H9 (cell line): ENCODE data around the gene FILIP1. TPM values are rescaled to one million over a fixed set of nuclear protein-coding genes. Genes with fewer than 3 reads are reported as not detected.

Experiments
- DNase-seq: peaks from one replicate; pipeline ENCODE4 v3.0.0-alpha.2; 2017
- H2AFZ ChIP-seq: one replicate; pipeline ENCODE4 v1.6.1; 2013; ENCODE audit warnings: mild to moderate bottlenecking, low read length, control low read depth, moderate library complexity
- H2AK5ac ChIP-seq: 2 replicates; pipeline ENCODE4 v1.6.1; 2013; ENCODE audit warnings: low read length, control low read depth, mixed read lengths; ENCODE audit not compliant: insufficient read length
- H2BK120ac ChIP-seq: one replicate; pipeline ENCODE4 v1.6.1; 2013; ENCODE audit warnings: low read depth, mild to moderate bottlenecking, low read length, control low read depth, inconsistent platforms; ENCODE audit not compliant: poor library complexity, severe bottlenecking
- H2BK12ac ChIP-seq: 2 replicates; pipeline ENCODE4 v1.6.1; 2013; ENCODE audit warnings: low read length, control low read depth, mixed read lengths, low read depth; ENCODE audit not compliant: insufficient read length
- H2BK15ac ChIP-seq: 2 replicates; pipeline ENCODE4 v1.6.1; 2013; ENCODE audit warnings: low read depth, low read length, control low read depth
- H2BK20ac ChIP-seq: one replicate; pipeline ENCODE4 v1.6.1; 2013; ENCODE audit warnings: low read depth, mild to moderate bottlenecking, low read length, control low read depth, inconsistent platforms; ENCODE audit not compliant: poor library complexity, severe bottlenecking
- H2BK5ac ChIP-seq: 2 replicates; pipeline ENCODE4 v1.6.1; 2013; ENCODE audit warnings: low read length, control low read depth, mixed read lengths; ENCODE audit not compliant: insufficient read length
- H3K14ac ChIP-seq: 2 replicates; pipeline ENCODE4 v1.6.1; 2013; ENCODE audit warnings: low read length, control low read depth; ENCODE audit not compliant: insufficient read depth
- H3K18ac ChIP-seq: 2 replicates; pipeline ENCODE4 v1.6.1; 2013; ENCODE audit warnings: low read depth, mild to moderate bottlenecking, mixed read lengths, low read length, control low read depth; ENCODE audit not compliant: insufficient read length
- H3K23ac ChIP-seq: 2 replicates; pipeline ENCODE4 v1.6.1; 2013; ENCODE audit warnings: low read length, control low read depth, mixed read lengths, low read depth; ENCODE audit not compliant: insufficient read length
- H3K23me2 ChIP-seq: 2 replicates; pipeline ENCODE4 v1.6.1; 2013; ENCODE audit warnings: low read depth, mild to moderate bottlenecking, mixed read lengths, low read length, control low read depth; ENCODE audit not compliant: insufficient read length, poor library complexity, severe bottlenecking
- H3K27ac ChIP-seq: 2 replicates; pipeline ENCODE4 v1.5.1; 2013; ENCODE audit warnings: low read length, control low read depth, mixed read lengths, low read depth; ENCODE audit not compliant: insufficient read length
- H3K27me3 ChIP-seq: 2 replicates; pipeline ENCODE4 v1.6.1; 2013; ENCODE audit warnings: low read length, control low read depth, inconsistent platforms; ENCODE audit not compliant: insufficient read depth
- H3K4ac ChIP-seq: 2 replicates; pipeline ENCODE4 v1.6.1; 2013; ENCODE audit warnings: low read depth, mild to moderate bottlenecking, control low read depth, inconsistent platforms, low read length, moderate library complexity
- H3K4me1 ChIP-seq: 2 replicates; pipeline ENCODE4 v1.6.1; 2013; ENCODE audit warnings: low read length, control low read depth, inconsistent platforms; ENCODE audit not compliant: insufficient read depth
- H3K4me2 ChIP-seq: 2 replicates; pipeline ENCODE4 v1.6.1; 2013; ENCODE audit warnings: low read length, control low read depth, mixed read lengths; ENCODE audit not compliant: insufficient read length, insufficient read depth
- H3K56ac ChIP-seq: 2 replicates; pipeline ENCODE4 v1.6.1; 2013; ENCODE audit warnings: low read depth, mild to moderate bottlenecking, mixed read lengths, low read length, control low read depth; ENCODE audit not compliant: insufficient read length
- H3K79me1 ChIP-seq: 2 replicates; pipeline ENCODE4 v1.6.1; 2013; ENCODE audit warnings: low read depth, mild to moderate bottlenecking, moderate library complexity, low read length, control low read depth, inconsistent platforms; ENCODE audit not compliant: insufficient read depth, poor library complexity, severe bottlenecking
- H3K79me2 ChIP-seq: 2 replicates; pipeline ENCODE4 v1.6.1; 2013; ENCODE audit warnings: low read length, control low read depth, inconsistent platforms; ENCODE audit not compliant: insufficient read depth
- H3K9ac ChIP-seq: 2 replicates; pipeline ENCODE4 v1.6.1; 2013; ENCODE audit warnings: low read length, control low read depth, mixed read lengths; ENCODE audit not compliant: insufficient read length; ENCODE audit errors: extremely low read depth
- H3K9me3 ChIP-seq: one replicate; pipeline ENCODE4 v1.6.1; 2013; ENCODE audit warnings: low read depth, low read length, inconsistent platforms; ENCODE audit not compliant: control insufficient read depth
- H3T11ph ChIP-seq: one replicate; pipeline ENCODE4 v1.6.1; 2013; ENCODE audit warnings: mild to moderate bottlenecking, low read length, control low read depth, inconsistent platforms
- H4K20me1 ChIP-seq: one replicate; pipeline ENCODE4 v1.6.1; 2013; ENCODE audit not compliant: control insufficient read depth, insufficient read length, insufficient read depth
- H4K5ac ChIP-seq: 2 replicates; pipeline ENCODE4 v1.6.1; 2013; ENCODE audit warnings: low read depth, mild to moderate bottlenecking, mixed read lengths, low read length, control low read depth; ENCODE audit not compliant: insufficient read length
- H4K8ac ChIP-seq: replicated peaks from 2 replicates; pipeline ENCODE4 v1.6.1; 2013; ENCODE audit warnings: low read length, control low read depth, mixed read lengths, low read depth; ENCODE audit not compliant: insufficient read length
- H4K91ac ChIP-seq: 2 replicates; pipeline ENCODE4 v1.6.1; 2013; ENCODE audit warnings: low read depth, mild to moderate bottlenecking, moderate library complexity, mixed read lengths, low read length, control low read depth; ENCODE audit not compliant: insufficient read length
- H3K27ac Mint-ChIP-seq, 3 experiments: 2 replicates in 2 of 3; 3 replicates in 1 of 3; pipeline ENCODE4 v1.8.0; 2020 to 2021; ENCODE audit warnings: mixed read lengths in 3 of 3, mild to moderate bottlenecking in 1 of 3, moderate library complexity in 1 of 3
- H3K27me3 Mint-ChIP-seq: 2 replicates; pipeline ENCODE4 v1.8.0; 2021; ENCODE audit warnings: low read depth, mild to moderate bottlenecking, moderate library complexity, mixed read lengths
- H3K36me3 Mint-ChIP-seq, 3 experiments: 2 replicates in 2 of 3; 3 replicates in 1 of 3; pipeline ENCODE4 v1.8.0; 2020 to 2021; ENCODE audit warnings: low read depth in 3 of 3, mixed read lengths in 3 of 3; ENCODE audit not compliant: insufficient read depth in 1 of 3
- H3K4me1 Mint-ChIP-seq, 2 experiments: 2 replicates each; pipeline ENCODE4 v1.8.0; 2020; ENCODE audit warnings: mixed read lengths in 2 of 2
- H3K4me3 Mint-ChIP-seq, 2 experiments: 2 replicates in 1 of 2; 3 replicates in 1 of 2; pipeline ENCODE4 v1.8.0; 2020 to 2021; ENCODE audit warnings: mild to moderate bottlenecking in 2 of 2, mixed read lengths in 2 of 2, moderate library complexity in 1 of 2
- H3K9me3 Mint-ChIP-seq, 2 experiments: 2 replicates in 1 of 2; 3 replicates in 1 of 2; pipeline ENCODE4 v1.8.0; 2020; ENCODE audit warnings: mild to moderate bottlenecking in 2 of 2, mixed read lengths in 2 of 2, moderate library complexity in 1 of 2
- WGBS: extraction: QIAGEN DNeasy Blood & Tissue Kit; methylation state at CpG from one replicate; pipeline ENCODE4 v1.1.7; 2013; ENCODE audit warnings: missing lambda C conversion rate, low lambda C conversion rate, mixed read lengths; ENCODE audit not compliant: insufficient read length; ENCODE audit errors: extremely low coverage; 5-methylcytosine and 5-hydroxymethylcytosine counted together
- total RNA-seq: library from RNA; stranded (reverse); gene quantifications from 2 replicates; pipeline ENCODE4 v1.2.1, GENCODE V29; 2021
- TF ChIP-seq, protein P1 (sequence below): fragments of 200-600 bp; sonication (generic); conservative IDR thresholded peaks from 3 replicates; pipeline ENCODE4 v1.8.0; 2021; ENCODE audit warnings: antibody characterized with exemption, mild to moderate bottlenecking

Gene FILIP1
- total RNA-seq, 1 experiment from 2014 or later: 10.5 TPM

GRCh38 chr6:75446241-75446880 lies 47.2 kb downstream of the FILIP1 start:
- no peak overlapping the region for H3K4me3 Mint-ChIP-seq
- H3K23me2 ChIP-seq: no peaks in the 10 kb centered on the region
- no peak overlapping the region for H2BK12ac ChIP-seq
- no peak overlapping the region for H2BK15ac ChIP-seq
- no CpG with 5 or more reads among the region's 4 CpGs for WGBS
- no peak overlapping the region for H4K8ac ChIP-seq
- no peaks in the 10 kb centered on the region for H3K79me2 ChIP-seq
- H3T11ph ChIP-seq: no peak overlapping the region
- peaks cover 0 to 4% (median 0%) of the 10 kb centered on the region in 3 experiments; a peak in 1 of 7 replicates for H3K36me3 Mint-ChIP-seq
- H3K56ac ChIP-seq: no peak overlapping the region
- H4K91ac ChIP-seq: no peak overlapping the region
- no peak overlapping the region for H3K9ac ChIP-seq
- no peak overlapping the region for H3K27ac ChIP-seq
- DNase-seq: no peak
- TF ChIP-seq, protein P1, sequence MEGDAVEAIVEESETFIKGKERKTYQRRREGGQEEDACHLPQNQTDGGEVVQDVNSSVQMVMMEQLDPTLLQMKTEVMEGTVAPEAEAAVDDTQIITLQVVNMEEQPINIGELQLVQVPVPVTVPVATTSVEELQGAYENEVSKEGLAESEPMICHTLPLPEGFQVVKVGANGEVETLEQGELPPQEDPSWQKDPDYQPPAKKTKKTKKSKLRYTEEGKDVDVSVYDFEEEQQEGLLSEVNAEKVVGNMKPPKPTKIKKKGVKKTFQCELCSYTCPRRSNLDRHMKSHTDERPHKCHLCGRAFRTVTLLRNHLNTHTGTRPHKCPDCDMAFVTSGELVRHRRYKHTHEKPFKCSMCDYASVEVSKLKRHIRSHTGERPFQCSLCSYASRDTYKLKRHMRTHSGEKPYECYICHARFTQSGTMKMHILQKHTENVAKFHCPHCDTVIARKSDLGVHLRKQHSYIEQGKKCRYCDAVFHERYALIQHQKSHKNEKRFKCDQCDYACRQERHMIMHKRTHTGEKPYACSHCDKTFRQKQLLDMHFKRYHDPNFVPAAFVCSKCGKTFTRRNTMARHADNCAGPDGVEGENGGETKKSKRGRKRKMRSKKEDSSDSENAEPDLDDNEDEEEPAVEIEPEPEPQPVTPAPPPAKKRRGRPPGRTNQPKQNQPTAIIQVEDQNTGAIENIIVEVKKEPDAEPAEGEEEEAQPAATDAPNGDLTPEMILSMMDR: no peak
- H2AFZ ChIP-seq: no peak overlapping the region
- H3K23ac ChIP-seq: no peak overlapping the region
- H4K5ac ChIP-seq: no peak overlapping the region
- peaks cover 4% of the 10 kb centered on the region in 2 experiments; a peak in 4 of 5 replicates for H3K9me3 Mint-ChIP-seq
- H3K27me3 ChIP-seq: no peaks in the 10 kb centered on the region
- H3K18ac ChIP-seq: no peak overlapping the region
- H3K79me1 ChIP-seq: no peaks in the 10 kb centered on the region
- H3K9me3 ChIP-seq: no peaks in the 10 kb centered on the region
- H3K4ac ChIP-seq: no peak overlapping the region
- H2AK5ac ChIP-seq: no peak overlapping the region
- H3K4me1 Mint-ChIP-seq: no peaks in the 10 kb centered on the region; a peak in 1 of 4 replicates
- no peak overlapping the region for H2BK20ac ChIP-seq
- H3K14ac ChIP-seq: no peak overlapping the region
- H3K27me3 Mint-ChIP-seq: no peaks in the 10 kb centered on the region
- H4K20me1 ChIP-seq: no peaks in the 10 kb centered on the region
- no peak overlapping the region for H3K4me2 ChIP-seq
- no peak overlapping the region for H2BK5ac ChIP-seq
- no peaks in the 10 kb centered on the region for H3K4me1 ChIP-seq
- no peak overlapping the region for H2BK120ac ChIP-seq
- no peak overlapping the region for H3K27ac Mint-ChIP-seq
